Gastrocnemius medialis (tissue), 4 donors: ENCODE measurements around the gene COL4A3.

Source experiments
- CTCF ChIP-seq, 5 experiments: fragments of 450-650 bp in 3 of 5; fragments of 200-600 bp in 2 of 5; sonication (generic) in 2 of 5; IDR thresholded peaks in 4 of 5; conservative IDR thresholded peaks in 1 of 5; 1 replicate in 4 of 5; 2 replicates in 1 of 5; pipeline ENCODE4 v1.5.1; 2016 to 2019; ENCODE audit warnings: antibody characterized with exemption in 5 of 5, mild to moderate bottlenecking in 3 of 5, moderate library complexity in 3 of 5
- POLR2A ChIP-seq, 2 donors: fragments of 450-650 bp; IDR thresholded peaks; one replicate each; pipeline ENCODE4 v1.6.1; 2017; ENCODE audit warnings: antibody characterized with exemption in 2 of 2, mild to moderate bottlenecking in 2 of 2, moderate library complexity in 2 of 2

GRCh38 chr2:227198866-227199265, 34.4 kb downstream of the COL4A3 start:
- TF ChIP-seq CTCF (IDR thresholded peaks at IDR 0.05 in 4 of 5, conservative IDR thresholded peaks at IDR 0.05 in 1 of 5): no peak
- TF ChIP-seq POLR2A (IDR thresholded peaks at IDR 0.05): no peak
